Right lobe of liver (tissue), 4 donors: Measurements from ENCODE around the gene ROGDI.

Experiments used
- CTCF ChIP-seq, 4 donors: fragments of 200-600 bp in 3 of 4; fragments of 450-650 bp in 1 of 4; IDR thresholded peaks; one replicate each; pipeline versions ENCODE4 v1.5.1 to v1.8.0; 2016 to 2022; ENCODE audit warnings: antibody characterized with exemption in 4 of 4, mild to moderate bottlenecking in 2 of 4
- POLR2A ChIP-seq: fragments of 450-650 bp; IDR thresholded peaks from one replicate; pipeline ENCODE4 v1.6.1; 2017; ENCODE audit warnings: antibody characterized with exemption, mild to moderate bottlenecking
- donor health status: DM: no; HTN: no; CAD: no.
- donor health status: DM: no; HTN: no; CAD: no.
- donor health status: DM: no; HTN: yes; CAD: no.

GRCh38 chr16:4830408-4830807 is 28.0 kb upstream of the ROGDI start:
- TF ChIP-seq CTCF (IDR thresholded peaks at IDR 0.05) (no peak), POLR2A (no peak)
